HG03064 (cell line): ENCODE measurements around the gene PATJ.

Experiments
- ATAC-seq: cut with Tn5 transposase; IDR thresholded peaks from one replicate; pipeline ENCODE4 v1.9.1; 2021; ENCODE audit warnings: low read depth; ENCODE audit not compliant: unreplicated experiment

PATJ gene

DNA sequence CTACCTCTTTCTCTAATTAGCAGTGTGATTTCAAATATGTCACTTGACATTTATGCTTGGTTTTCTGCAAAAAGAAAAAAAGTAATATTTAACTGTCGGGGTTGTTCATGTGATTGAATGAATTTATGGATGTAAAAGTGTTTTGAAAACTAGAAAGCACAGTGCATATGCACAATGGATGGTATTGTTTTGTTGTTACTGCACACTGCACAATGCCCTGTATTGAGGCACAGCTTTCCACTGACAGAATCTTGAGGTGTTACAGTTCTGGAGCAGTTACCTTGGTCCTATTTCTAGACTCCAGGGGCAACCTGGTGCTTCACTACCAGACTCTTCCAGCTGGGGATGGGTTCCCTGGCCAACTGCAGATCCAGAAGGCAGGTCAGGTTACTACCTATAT, 335.5 kb downstream of the PATJ start:
- ATAC-seq = no peak

DNA sequence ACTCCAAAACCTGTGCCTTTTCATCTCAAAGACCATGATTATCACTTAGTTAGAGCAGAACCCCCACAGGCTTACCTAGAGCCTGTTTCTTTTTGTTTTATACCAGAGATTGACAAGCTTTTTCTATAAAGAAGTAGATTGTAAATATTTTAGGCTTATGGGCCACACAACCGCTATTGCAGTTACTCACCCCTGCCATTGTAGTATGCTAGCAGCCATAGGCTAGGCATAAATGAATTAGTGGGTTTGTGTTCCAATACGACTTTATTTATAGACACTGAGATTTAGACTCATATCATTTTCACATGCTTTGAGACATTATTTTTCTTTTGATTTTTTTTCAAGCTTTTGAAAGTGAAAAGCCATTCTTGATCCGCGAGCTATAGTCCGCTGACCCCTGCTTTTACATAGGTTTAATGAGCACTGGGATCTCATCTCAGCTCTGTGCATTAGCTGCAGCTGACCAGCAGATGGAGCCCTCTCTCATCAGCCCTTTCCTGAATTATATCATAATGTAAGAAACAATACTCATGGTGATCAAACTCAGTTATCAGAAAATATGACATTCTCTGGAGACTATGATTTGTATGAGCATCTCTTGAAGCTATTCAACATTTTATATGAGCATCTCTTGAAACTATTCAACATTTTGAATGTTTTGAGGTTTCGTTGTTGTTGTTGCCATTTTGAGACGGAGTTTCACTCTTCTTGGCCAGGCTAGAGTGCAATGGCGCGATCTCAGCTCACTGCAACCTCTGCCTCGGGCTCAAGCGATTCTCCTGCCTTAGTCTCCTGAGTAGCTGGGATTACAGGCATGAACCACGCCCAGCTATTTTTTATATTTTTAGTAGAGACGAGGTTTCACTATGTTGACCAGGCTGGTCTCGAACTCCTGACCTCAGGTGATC, 340.4 kb downstream of the PATJ start:
- ATAC-seq = no peak

DNA sequence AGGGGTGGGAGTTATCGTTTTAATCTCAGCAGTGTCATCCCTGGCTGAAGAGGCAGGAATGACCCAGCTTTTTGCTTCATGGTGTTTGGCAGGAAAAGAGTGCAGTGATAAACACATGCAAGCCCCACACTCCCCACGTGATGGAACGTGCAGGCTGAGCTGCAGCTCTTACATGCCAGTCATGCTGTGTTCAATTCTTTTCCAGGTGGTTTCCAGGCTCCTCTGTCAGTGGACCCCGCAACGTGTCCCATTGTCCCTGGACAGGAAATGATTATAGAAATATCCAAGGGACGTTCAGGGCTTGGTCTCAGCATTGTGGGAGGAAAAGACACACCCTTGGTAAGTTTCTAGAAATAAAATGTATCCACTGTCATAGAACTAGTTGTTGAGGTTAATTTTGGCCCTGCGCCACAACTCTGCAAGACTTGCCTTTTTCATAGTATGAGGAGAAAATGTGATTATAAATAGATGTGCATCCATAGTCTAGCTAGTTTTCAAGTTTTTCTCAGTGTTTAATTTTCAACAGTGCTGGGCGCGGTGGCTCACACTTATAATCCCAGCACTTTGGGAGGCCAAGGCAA, 342.1 kb downstream of the PATJ start:
- no peak for ATAC-seq

DNA sequence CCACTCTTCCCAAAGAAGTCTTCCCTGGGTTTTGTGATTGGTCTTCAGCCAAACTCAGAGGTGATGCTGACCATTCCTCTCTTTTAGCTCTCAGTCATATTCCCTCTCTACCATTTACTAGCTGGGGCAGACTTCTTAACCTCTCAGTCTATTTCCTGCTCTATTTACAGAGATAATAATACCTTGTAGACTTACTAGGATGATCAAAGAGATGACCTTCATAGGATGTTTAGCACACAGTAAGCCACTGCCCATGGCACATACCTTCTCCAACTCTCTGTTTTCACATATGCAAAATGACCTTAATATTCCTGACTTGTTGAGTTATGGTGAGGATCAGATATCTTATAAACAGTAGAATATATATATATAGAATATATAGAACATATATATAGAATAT, 346.2 kb downstream of the PATJ start:
- ATAC-seq = no peak

DNA sequence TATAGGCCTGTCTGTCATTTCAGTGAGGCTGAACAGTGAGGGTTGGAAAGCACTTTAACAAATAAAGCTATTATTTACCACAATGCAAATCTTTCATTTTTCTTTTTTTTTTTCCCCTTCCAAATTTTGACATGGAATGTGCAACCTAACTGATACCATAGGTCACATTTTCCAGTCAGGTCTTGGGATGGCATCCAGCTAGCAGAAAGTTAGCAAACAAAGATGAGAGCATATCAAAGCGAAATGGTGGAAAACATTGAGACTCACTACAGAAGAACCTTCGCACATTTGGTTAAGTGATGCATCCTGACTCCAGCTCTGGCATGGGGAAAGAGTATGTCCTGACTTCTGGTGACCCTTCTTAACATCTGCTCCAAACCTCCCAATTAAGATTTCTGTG, 347.3 kb downstream of the PATJ start:
- ATAC-seq = no peak

DNA sequence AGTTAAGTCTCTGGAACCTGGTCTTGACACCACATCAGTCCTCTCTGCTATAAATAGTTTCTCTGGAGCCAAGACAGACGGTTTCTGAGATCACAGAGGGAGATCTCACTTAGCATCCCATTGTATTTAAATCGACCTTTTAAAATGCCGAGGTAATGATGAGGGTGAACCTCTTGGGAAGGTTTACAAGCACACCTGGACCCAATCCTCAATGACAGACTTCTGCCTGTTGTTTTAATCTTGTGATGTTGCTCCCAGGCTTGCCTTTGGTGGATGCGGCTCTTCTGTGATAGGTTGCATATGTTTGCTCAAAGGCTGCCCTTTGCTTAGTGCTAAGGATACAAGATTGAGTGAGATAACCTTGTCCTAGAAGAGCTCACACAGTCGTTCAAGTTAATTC, 347.7 kb downstream of the PATJ start:
- no peak for ATAC-seq

DNA sequence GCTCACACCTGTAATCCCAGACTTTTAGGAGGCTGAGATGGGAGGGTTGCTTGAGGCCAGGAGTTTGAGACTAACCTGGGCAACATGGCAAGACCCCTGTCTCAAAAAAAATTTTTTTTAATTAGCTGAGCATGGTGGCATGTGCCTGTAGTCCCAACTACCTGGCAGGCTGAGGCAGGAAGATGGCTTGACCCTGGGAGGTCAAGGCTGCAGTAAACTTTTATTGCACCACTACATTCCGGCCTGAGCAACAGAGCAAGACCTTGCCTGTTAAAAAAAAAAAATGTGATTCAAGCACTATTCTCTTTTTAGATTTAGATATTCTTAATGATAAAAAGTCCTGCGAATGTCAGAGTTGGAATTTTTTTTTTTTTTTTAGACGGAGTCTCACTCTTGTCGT, 349.8 kb downstream of the PATJ start:
- no peak for ATAC-seq

DNA sequence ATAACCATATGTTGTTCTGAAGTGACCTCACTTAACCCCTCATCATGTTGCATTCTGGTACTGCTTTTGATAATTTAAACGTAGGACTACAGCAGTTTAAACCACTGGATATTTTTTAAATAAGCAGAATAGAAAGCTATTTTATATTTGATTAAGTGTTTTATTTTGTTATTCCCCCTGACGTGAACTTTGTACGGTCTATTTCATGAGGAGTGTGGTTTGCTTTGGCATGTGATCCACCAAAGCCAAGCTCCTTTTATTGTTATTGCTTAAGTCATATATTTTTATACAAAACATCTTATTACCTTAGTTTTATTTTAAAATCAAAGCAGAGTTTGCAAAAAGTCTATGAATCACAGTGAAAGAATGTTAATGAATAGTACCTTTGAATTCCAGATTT, 351.0 kb downstream of the PATJ start:
- ATAC-seq = no peak

DNA sequence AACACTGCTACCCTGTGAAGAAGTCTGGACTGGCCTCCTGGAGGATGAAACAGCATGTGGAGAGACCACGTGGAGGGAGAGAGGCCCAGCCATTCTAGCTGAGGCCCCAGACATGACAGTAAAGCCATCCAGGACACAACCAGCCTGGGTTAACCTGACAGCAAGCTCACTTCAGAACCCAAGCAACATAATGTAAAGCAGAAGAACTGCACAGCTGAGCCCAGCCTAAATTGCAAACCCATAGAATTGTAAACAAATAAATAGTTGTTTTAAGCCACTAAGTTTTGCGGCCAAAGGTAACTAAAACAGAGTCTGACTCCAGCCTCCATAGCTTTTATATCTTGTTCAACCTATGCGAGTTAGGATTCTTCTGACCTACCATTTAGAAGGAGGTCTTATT, 355.2 kb downstream of the PATJ start:
- ATAC-seq = no peak

DNA sequence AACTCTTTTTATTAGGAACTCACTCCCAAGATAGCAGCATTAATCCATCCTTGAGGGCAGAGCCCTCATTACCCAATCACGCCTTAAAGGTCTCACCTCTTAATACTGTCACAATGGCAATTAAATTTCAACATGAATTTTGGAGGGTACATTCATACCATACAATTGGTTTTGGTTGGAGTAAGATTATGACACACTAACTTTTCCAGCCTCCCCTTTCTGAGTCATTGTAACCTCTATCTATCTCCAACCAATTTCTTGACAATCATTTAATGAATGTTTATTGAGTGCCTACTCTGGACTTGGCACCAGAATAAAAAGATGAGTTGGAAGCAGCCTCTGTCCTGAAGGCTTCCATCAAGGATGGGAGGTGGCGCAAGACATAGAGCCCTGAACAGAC, 358.2 kb downstream of the PATJ start:
- ATAC-seq = no peak

DNA sequence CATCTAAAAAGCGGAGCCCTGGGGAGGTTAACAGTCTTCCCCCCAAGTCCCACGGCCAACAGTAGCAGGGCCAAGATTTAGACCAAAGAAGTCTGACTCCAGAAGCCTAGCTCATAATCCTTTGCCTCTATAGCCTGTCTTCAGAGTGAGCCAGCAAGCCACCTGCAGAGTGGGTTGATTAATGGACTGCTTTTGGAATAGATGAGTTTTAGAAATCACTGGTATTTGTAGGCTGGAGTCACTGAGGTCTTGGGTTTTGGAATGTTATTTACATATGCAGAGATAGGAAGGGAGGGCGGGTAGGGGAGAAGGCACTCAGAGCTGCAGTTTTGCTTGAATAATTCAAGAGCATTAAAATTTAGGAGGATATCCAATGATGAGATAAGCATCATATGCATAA, 361.6 kb downstream of the PATJ start:
- no peak for ATAC-seq

DNA sequence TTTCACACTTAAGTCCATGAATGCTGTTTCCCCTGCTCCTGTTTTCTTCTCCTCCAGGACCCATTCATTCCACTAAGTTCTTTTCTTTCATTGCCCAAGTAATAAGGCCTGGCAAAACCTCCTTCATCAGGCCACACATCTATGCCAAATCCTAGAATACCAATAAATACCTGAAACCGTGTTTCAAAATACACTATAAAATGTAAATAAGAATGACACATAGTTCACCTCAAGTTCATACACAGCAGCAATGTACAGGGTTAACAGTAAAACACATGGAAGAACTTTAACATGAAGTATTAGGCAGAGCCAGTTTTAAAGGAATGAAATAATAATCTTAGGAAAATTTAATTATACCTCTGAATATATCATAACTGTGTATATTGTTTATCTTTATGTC, 365.6 kb downstream of the PATJ start:
- no peak for ATAC-seq

DNA sequence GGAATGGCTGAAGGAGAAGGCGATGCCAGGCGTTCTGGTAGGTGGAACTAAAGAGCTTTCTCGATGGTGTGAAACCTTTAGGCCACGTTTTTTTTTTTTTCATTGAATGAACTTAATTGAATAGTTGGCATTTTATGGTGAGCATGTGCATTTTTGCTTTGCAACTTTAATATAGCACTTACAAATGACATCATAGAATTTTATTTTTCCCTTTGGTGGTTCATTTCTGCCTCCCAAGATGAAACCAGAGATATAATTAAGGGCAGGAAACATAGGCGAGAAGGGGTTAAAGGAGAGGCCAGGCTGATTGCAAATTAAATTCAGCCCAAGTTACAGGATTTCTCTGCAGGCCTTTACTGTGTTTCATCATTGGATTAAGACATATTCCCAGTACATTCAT, 366.8 kb downstream of the PATJ start:
- ATAC-seq = no peak

DNA sequence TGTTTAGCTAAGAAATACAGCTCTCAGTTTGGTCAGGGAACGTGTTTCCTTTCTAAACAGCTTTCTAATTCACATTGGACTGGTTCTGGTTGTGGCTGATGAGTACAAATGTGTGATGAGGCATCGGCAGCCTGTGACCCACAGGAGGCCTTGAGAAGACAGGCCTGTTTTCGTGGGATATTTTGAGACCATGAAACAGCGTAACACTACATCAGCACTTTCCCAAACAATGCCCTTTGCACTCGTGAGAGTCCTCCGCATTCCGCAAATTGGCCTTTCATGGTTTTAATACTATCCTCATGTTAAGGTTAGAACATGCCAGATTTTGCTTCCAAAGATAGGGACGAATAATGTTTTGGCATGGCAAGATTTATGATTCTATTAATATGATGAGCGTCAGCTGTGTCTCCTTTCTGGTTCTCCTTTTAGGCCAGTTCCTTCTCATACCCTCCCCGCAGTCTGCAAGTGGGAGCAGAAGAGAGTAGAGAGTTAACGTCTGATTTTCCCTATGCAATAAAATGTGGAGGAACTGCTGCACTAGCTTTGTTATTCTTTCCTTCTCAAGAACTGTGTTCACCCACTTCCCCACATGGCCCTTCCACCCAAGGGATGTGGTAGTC, 368.0 kb downstream of the PATJ start:
- no peak for ATAC-seq

DNA sequence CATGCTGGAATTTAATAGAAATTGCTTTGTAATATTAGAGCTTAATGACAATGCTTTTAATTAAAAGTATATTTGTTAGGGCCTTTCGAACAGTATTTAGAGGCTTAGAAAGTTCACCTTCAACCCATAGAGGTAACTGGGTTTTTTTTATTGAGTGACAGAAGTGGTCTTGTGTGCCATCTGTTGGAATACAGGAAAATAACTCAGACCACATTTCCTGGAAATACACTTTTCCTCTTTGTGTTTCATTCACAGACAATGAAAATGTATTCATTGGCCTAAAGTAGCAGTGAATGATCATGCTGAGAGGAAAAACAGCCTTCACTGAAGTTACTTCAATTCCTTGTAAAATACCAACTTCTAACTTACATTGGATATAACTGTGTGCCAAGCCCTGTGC, 368.8 kb downstream of the PATJ start:
- ATAC-seq = no peak

DNA sequence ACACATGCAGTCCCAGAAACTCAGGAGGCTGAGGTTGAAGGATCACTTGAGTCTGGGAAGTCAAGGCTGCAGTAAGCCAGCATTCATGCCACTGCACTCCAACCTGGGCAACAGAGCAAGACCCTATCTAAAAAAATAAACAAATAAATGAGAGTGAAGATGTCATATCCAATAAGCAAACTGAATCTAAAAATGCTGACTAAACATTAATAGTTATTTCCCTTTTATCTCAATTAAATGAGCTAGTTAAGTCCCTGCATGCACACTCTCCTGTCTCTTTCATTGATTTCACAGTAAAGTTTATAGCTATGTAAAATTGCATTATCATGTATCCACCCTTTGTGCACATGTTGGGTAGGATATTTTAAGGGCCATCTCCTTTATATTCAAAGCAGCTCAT, 371.2 kb downstream of the PATJ start:
- no peak for ATAC-seq

DNA sequence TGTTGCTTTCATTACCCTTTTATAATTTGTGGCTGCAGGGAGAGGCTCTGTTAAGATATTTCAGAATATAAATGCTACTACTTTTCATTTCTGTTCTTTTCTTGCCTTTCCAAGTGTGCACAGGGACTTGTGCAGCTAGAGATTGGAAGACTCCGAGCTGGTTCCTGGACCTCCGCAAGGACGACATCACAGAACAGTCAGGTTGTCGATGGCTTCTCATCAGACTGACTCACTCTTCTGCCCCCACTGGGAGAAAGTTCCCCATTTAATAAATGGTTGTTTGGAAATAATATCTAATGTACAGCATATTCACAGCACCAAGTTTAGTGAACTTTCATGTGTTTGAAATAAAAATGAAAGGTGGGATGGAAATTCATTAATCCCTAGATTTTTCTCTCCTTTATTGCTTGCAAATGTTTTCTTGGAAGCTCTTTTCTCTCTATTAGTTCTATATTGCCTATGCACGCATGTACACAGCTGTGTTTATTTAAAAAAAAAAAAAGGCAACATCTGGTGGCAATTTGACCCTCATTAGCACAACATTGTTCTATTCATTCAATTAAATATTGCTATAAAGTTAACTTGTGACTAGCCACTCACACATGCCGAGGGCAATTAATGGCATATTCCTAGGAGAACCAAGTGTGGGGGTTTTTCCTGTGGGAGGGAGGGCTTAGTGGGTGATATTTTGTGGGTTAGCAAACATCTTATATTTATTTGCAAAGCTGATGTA, 374.9 kb downstream of the PATJ start:
- no peak for ATAC-seq

DNA sequence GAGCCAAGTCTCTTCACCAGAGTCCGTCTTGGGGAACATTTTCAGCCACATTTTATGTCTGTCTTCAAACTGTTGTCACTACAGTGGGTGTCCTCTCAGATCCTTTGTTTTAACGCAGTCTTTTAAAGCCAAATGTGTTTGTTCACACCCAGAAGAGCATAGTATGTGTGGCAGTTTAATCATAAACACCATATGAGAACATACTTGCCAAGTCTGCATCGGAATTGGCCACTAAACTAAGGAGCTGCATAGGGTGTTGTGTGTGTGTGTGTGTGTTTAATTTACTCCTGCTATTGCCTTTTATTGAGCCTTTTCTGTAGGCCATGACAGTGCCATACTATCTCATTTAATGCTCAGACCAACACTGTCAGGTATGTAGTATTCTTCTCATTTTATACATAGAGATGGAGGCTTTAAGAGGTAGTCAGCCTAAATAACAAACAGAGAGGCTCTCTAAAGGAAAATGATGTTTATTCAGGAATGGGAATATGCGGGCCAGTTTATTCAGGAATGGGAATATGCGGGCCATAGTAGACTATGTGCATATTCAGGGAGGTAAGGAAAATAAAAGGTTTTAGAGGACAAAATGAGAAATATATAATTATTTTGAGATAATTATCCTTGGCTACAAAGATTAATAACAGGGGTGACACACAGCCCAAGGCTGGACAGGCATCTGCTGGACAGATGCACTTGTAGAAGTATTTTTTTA, 384.5 kb downstream of the PATJ start:
- ATAC-seq = no peak

DNA sequence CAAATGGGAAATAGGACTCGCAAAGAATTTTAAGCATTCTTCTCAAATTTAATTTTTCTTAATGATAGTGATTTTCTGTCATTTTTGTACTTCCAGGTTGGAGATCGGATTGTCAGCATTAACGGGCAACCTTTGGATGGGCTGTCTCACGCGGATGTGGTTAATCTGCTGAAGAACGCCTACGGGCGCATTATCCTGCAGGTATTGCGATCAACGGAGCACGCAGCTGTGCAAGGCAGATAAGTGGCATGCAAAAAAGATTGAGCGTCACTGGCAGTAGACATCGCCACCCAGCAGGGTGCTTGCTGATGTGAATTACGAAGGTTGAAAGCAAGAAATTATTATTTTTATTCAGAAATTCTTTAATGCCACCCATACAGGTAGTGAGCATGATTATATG, 386.5 kb downstream of the PATJ start:
- no peak for ATAC-seq

DNA sequence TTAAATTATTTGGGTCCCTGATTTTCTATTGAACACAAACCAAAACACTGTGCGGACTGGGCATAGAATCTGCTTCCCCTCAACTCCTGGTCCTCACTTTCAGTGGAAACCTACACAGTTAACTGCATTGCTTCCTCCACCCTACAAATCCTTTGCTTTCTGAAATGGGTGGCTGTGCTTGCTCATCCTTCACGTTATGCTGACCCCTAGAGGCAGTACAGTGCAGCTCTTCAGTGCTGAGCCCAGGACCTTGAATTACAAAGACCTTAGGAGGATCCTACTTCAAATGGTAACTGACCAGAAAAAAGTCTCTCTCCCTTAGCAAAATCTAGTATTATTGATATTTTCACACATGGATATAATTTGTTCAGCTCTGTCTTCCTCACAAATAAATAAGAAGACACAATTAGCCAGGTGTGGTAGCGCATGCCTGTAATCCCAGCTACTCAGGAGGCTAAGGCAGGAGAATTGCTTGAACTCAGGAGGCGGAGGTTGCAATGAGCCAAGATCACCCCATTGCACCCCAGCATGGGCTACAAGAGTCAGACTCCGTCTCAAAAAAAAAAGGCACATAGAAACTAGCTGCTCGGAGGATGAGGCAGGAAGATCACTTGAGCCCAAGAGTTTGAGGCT, 388.9 kb downstream of the PATJ start:
- ATAC-seq = peak; percentile 88
